Fibroblast of pulmonary artery (primary cell): ENCODE measurements around the gene MBOAT2.

Experiments
- DNase-seq: peaks from one replicate; pipeline ENCODE4 v3.0.0-alpha.2; 2010; ENCODE audit warnings: low read depth
- H3K4me3 ChIP-seq: replicated peaks from 2 replicates; pipeline ENCODE4 v1.5.1; 2011; ENCODE audit warnings: low read depth, mild to moderate bottlenecking, control low read depth, low read length, moderate library complexity
- CTCF ChIP-seq: IDR thresholded peaks from 2 replicates; pipeline ENCODE4 v1.5.1; 2011; ENCODE audit warnings: mild to moderate bottlenecking, control low read depth, low read length, inconsistent platforms; ENCODE audit errors: missing control alignments

MBOAT2 gene

GRCh38 chr2:8886876-8887275 lies 116.6 kb downstream of the MBOAT2 start:
- H3K4me3 ChIP-seq: no peak overlapping the region
- no peak for TF ChIP-seq CTCF
- DNase-seq: no peak

- H3K4me3 ChIP-seq: no peak overlapping the region
- DNase-seq: no peak
- no peak for TF ChIP-seq CTCF
Measured at GRCh38 chr2:8886202-8886518, 117.3 kb downstream of the MBOAT2 start.

- H3K4me3 ChIP-seq: no peak overlapping the region
- DNase-seq: no peak
- no peak for TF ChIP-seq CTCF
Measured at GRCh38 chr2:8885449-8886201, 117.9 kb downstream of the MBOAT2 start.

GRCh38 chr2:8884812-8885211 lies 118.7 kb downstream of the MBOAT2 start:
- TF ChIP-seq CTCF: no peak
- no peak for DNase-seq
- H3K4me3 ChIP-seq: no peak overlapping the region

GRCh38 chr2:8882094-8882493 lies 121.4 kb downstream of the MBOAT2 start:
- peak; percentile 52 for TF ChIP-seq CTCF
- peak; percentile 49 for DNase-seq
- H3K4me3 ChIP-seq: no peak overlapping the region

- no peak for TF ChIP-seq CTCF
- H3K4me3 ChIP-seq: no peak overlapping the region
- DNase-seq: no peak
Measured at GRCh38 chr2:8877894-8878293, 125.6 kb downstream of the MBOAT2 start.

GRCh38 chr2:8877332-8877731 lies 126.2 kb downstream of the MBOAT2 start:
- H3K4me3 ChIP-seq: no peak overlapping the region
- no peak for TF ChIP-seq CTCF
- DNase-seq: no peak
